SU-DHL-6 (cell line): ENCODE measurements around the gene XRCC4.

ENCODE experiments used
- CTCF ChIP-seq: fragments of 200-600 bp; sonication (generic); IDR thresholded peaks from one replicate; pipeline ENCODE4 v1.5.1; 2017; ENCODE audit warnings: antibody characterized with exemption, mild to moderate bottlenecking, low read length, moderate library complexity; ENCODE audit not compliant: insufficient read depth, poor library complexity, severe bottlenecking
- EZH2phosphoT487 ChIP-seq: fragments of 200-600 bp; sonication (generic), shearing (Covaris generic); conservative IDR thresholded peaks from 2 replicates; pipeline ENCODE4 v1.6.1; 2018; ENCODE audit warnings: mild to moderate bottlenecking, antibody characterized with exemption, low read length, moderate library complexity, mixed read lengths

- TF ChIP-seq CTCF (no peak), EZH2phosphoT487 (no peak)
Observed at GRCh38 chr5:83142526-83142925, 65.2 kb downstream of the XRCC4 start.
